Stomach (tissue), 4 donors: ENCODE data around the gene LAMB4.

Experiments used
- CTCF ChIP-seq, 7 experiments: fragments of 450-650 bp in 4 of 7; fragments of 200-600 bp in 3 of 7; sonication (generic) in 3 of 7; IDR thresholded peaks; one replicate each; pipeline ENCODE4 v1.5.1; 2016 to 2019; ENCODE audit warnings: antibody characterized with exemption in 7 of 7, control low read depth in 2 of 7, mild to moderate bottlenecking in 1 of 7
- POLR2A ChIP-seq, 4 donors: fragments of 450-650 bp; IDR thresholded peaks; one replicate each; pipeline ENCODE4 v1.6.1; 2016; ENCODE audit warnings: antibody characterized with exemption in 4 of 4, control low read depth in 2 of 4, mild to moderate bottlenecking in 1 of 4, moderate library complexity in 1 of 4
- POLR2AphosphoS5 ChIP-seq, 3 donors: sonication (generic); formaldehyde crosslinking; IDR thresholded peaks; one replicate each; pipeline ENCODE4 v1.6.1; 2016; ENCODE audit warnings: antibody characterized with exemption in 3 of 3

GRCh38 chr7:108089381-108089780, 40.8 kb downstream of the LAMB4 start:
- TF ChIP-seq POLR2A (IDR thresholded peaks at IDR 0.05) (no peak), CTCF (IDR thresholded peaks at IDR 0.05) (no peak), POLR2AphosphoS5 (IDR thresholded peaks at IDR 0.05) (no peak)
